ENCODE data around the gene GIT1. TPM values are rescaled to one million over a fixed set of nuclear protein-coding genes. Genes with fewer than 3 reads are reported as not detected.

Gene GIT1
- total RNA-seq, 2 experiments from 2014 or later: 44.3 to 60.2 TPM

DNA sequence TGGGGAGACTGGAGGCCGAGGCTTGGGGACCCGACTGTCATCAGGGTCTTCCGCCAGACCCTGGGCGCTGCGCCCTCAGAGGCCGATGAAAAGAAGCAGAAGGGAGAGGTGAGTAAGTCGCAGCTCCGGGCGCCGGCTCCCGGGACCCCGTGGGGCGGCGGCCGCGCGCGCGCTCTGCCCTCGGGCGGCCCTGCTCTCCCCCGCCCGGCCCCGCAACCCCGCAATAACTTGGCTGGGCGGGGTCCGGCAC is 22.2 kb downstream of the GIT1 start:
- peaks cover 32% of the 10 kb centered on the region for H3K4me1 ChIP-seq (ENCODE audit: insufficient read depth, low read length, poor library complexity, severe bottlenecking)
- BruUV-seq (replicated peaks): no TSS peak
- peak overlapping the region; percentile 71; the same call in 1 of the 2 replicates for H2AFZ ChIP-seq (ENCODE audit: low read length)
- H4K20me1 ChIP-seq (ENCODE audit: insufficient read depth, low read length): no peaks in the 10 kb centered on the region
- TF ChIP-seq EZH2phosphoT487 (IDR thresholded peaks at IDR 0.05; ENCODE audit: borderline replicate concordance, low read depth, low read length): no peak
- TF ChIP-seq, protein P1, sequence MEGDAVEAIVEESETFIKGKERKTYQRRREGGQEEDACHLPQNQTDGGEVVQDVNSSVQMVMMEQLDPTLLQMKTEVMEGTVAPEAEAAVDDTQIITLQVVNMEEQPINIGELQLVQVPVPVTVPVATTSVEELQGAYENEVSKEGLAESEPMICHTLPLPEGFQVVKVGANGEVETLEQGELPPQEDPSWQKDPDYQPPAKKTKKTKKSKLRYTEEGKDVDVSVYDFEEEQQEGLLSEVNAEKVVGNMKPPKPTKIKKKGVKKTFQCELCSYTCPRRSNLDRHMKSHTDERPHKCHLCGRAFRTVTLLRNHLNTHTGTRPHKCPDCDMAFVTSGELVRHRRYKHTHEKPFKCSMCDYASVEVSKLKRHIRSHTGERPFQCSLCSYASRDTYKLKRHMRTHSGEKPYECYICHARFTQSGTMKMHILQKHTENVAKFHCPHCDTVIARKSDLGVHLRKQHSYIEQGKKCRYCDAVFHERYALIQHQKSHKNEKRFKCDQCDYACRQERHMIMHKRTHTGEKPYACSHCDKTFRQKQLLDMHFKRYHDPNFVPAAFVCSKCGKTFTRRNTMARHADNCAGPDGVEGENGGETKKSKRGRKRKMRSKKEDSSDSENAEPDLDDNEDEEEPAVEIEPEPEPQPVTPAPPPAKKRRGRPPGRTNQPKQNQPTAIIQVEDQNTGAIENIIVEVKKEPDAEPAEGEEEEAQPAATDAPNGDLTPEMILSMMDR (conservative IDR thresholded peaks at IDR 0.05; ENCODE audit: low read length): no peak
- ChIA-PET CTCF (ENCODE audit: unreplicated experiment) (no interaction called here), POLR2A (no interaction called here)
- H3K4me3 ChIP-seq (ENCODE audit: low read depth, low read length, poor library complexity, severe bottlenecking): peak overlapping the region; percentile 72
- intact Hi-C loops (cut with micrococcal nuclease; ENCODE audit: unreplicated experiment): loop anchor here (10.0 kb wide), 2 partner anchors 192 to 422 kb away; no protein-coding TSS in a partner anchor
- no peaks in the 10 kb centered on the region for H3K9me2 ChIP-seq (ENCODE audit: insufficient read depth, low read length)
- H3K36me3 ChIP-seq (ENCODE audit: insufficient read depth, low read length): no peaks in the 10 kb centered on the region
- peak overlapping the region; percentile 68 for H3K27ac ChIP-seq (ENCODE audit: low read depth, low read length, poor library complexity, severe bottlenecking)
- DNase-seq (ENCODE audit: low spot score): no peak
- peak overlapping the region; percentile 98 for H3K4me2 ChIP-seq (ENCODE audit: low read length)
- no peaks in the 10 kb centered on the region for H3K79me2 ChIP-seq (ENCODE audit: insufficient read depth, low read depth, low read length)
- no peaks in the 10 kb centered on the region for H3K9me3 ChIP-seq (ENCODE audit: low read length)

DNA sequence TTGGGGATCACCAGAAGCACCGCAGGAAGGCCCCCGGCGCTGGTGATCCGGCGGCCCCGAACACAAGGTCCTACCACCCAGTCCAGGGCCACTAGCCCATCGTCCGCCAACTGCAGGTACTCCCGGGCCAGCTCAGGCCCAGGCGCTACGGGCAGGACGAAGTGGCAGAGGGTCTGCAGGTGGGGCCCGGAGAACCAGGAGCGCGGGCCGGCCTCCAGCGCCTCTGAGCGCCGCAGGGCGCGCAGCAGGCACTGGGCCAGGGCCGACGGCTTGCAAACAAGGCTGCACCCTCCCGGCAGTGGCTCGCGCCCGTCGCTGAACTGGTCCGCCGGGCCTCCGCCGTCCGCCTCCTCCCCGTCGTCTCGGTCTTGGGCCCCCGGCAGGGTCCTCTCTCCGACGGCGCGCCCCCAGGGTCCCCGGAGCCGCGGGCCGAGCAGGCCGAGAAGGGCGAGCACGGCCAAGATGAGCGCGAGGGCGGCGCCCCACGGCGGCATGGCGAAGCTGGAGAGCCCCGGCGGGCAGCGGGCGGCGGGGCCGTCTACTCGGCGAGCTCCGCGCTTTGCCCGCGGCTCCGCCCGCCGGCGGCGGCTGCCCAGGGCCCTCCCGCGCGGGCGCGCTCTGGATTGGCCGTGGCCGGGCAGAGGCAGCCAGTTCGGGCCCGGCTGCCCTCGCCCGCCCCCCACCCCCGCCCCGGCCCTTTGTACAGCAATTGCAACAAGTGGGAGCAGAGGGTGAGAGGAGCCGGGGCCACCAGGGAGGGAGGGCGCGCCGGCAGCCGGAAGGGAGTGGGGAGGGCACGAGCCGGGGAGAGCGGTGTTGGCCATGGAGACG is 22.8 kb downstream of the GIT1 start, which contains the start of gene ABHD15:
Gene ABHD15, minus strand, starts transcription at position 565 of the 831 bp plus-strand sequence. Its CDS starts 71 bp downstream, at position 494.
- POLR2A ChIA-PET: interaction anchor here (0.6 to 1.2 kb wide), 2 partner anchors 88 to 1526 kb away, joined by 3 to 4 read pairs; no protein-coding TSS in a partner anchor
- DNase-seq (ENCODE audit: low spot score): peak; percentile 45
- H2AFZ ChIP-seq (ENCODE audit: low read length): peak within 1 kb of the TSS; percentile 71

More for the DNA sequence above, 22.8 kb downstream of the GIT1 start, which contains the start of gene ABHD15:
- CTCF ChIA-PET (ENCODE audit: unreplicated experiment): no interaction called here
- BruUV-seq (replicated peaks): no TSS peak
- no peaks in the 10 kb centered on the region for H3K9me2 ChIP-seq (ENCODE audit: insufficient read depth, low read length)
- no peaks in the 10 kb centered on the region for H3K9me3 ChIP-seq (ENCODE audit: low read length)
- intact Hi-C loops (cut with micrococcal nuclease; ENCODE audit: unreplicated experiment): loop anchor here (10.0 kb wide), 2 partner anchors 192 to 422 kb away; no protein-coding TSS in a partner anchor
- H4K20me1 ChIP-seq (ENCODE audit: insufficient read depth, low read length): no peaks in the 10 kb centered on the region
- H3K27ac ChIP-seq (ENCODE audit: low read depth, low read length, poor library complexity, severe bottlenecking): peak within 1 kb of the TSS; percentile 68
- peak within 1 kb of the TSS; percentile 72 for H3K4me3 ChIP-seq (ENCODE audit: low read depth, low read length, poor library complexity, severe bottlenecking)
- peaks cover 37% of the 10 kb centered on the region for H3K4me1 ChIP-seq (ENCODE audit: insufficient read depth, low read length, poor library complexity, severe bottlenecking)
- no peaks in the 10 kb centered on the region for H3K79me2 ChIP-seq (ENCODE audit: insufficient read depth, low read depth, low read length)
- TF ChIP-seq, protein P1 (conservative IDR thresholded peaks at IDR 0.05; ENCODE audit: low read length): no peak
- no peak for TF ChIP-seq EZH2phosphoT487 (IDR thresholded peaks at IDR 0.05; ENCODE audit: borderline replicate concordance, low read depth, low read length)
- H3K4me2 ChIP-seq (ENCODE audit: low read length): peak within 1 kb of the TSS; percentile 98
- no peaks in the 10 kb centered on the region for H3K36me3 ChIP-seq (ENCODE audit: insufficient read depth, low read length)
